Measurements from ENCODE around the gene TNPO2. TPM values are rescaled to one million over a fixed set of nuclear protein-coding genes. Genes with fewer than 3 reads are reported as not detected.

TNPO2 gene
- total and polyA plus RNA-seq, 2 of the 13 experiments (the other 11 are each of a cell fraction or from before 2014, with no cell fraction given), result 31.7 to 61.0 TPM

- no peak for TF ChIP-seq FOXJ3 (CRISPR knock-in tag; IDR thresholded peaks at IDR 0.05; ENCODE audit: borderline replicate concordance)
- no peak for TF ChIP-seq TEF (CRISPR knock-in tag; IDR thresholded peaks at IDR 0.05)
- TF ChIP-seq ZIK1 (CRISPR knock-in tag; IDR thresholded peaks at IDR 0.05; ENCODE audit: borderline replicate concordance, low read depth), result no peak
- TF ChIP-seq ATF2 (CRISPR knock-in tag; IDR thresholded peaks at IDR 0.05), result no peak
- TF ChIP-seq MIER3 (CRISPR knock-in tag; IDR thresholded peaks at IDR 0.05; ENCODE audit: borderline replicate concordance), result peak; percentile 78
- no peak for TF ChIP-seq JUND (CRISPR knock-in tag; IDR thresholded peaks at IDR 0.05)
- no peak for TF ChIP-seq U2AF2 (IDR thresholded peaks at IDR 0.05; ENCODE audit: low read depth, low read length)
- no peak for TF ChIP-seq GMEB2 (CRISPR knock-in tag; IDR thresholded peaks at IDR 0.05; ENCODE audit: low read depth)
- no peak for TF ChIP-seq ZC3H4 (CRISPR knock-in tag; IDR thresholded peaks at IDR 0.05; ENCODE audit: borderline replicate concordance)
- no peak for TF ChIP-seq KLF15 (CRISPR knock-in tag; IDR thresholded peaks at IDR 0.05; ENCODE audit: borderline replicate concordance)
- peak; percentile 57; the same call in 1 of the 2 replicates for TF ChIP-seq ZNF710 (CRISPR knock-in tag; IDR thresholded peaks at IDR 0.05; ENCODE audit: borderline replicate concordance)
- peak; percentile 90 for TF ChIP-seq ZFP91 (CRISPR knock-in tag; IDR thresholded peaks at IDR 0.05; ENCODE audit: borderline replicate concordance)
- no peak for TF ChIP-seq ZNF670 (CRISPR knock-in tag; IDR thresholded peaks at IDR 0.05; ENCODE audit: borderline replicate concordance)
- no peak for TF ChIP-seq ZNF704 (CRISPR knock-in tag; IDR thresholded peaks at IDR 0.05; ENCODE audit: borderline replicate concordance)
- peak; percentile 80; the same call in 1 of the 2 replicates for TF ChIP-seq ZC3H13 (CRISPR knock-in tag; IDR thresholded peaks at IDR 0.05)
- TF ChIP-seq TP53 (CRISPR knock-in tag; conservative IDR thresholded peaks at IDR 0.05), result no peak
- no peak for TF ChIP-seq FUBP1 (CRISPR knock-in tag; IDR thresholded peaks at IDR 0.05; ENCODE audit: borderline replicate concordance)
These were observed 42.4 kb upstream of the TNPO2 start (continued) for GRCh38 chr19:12766051-12766521.
